COLO668 (cell line): ENCODE data around the gene CYLD.

Experiments used
- DNase-seq: peaks from one replicate; lab custom pipeline; 2025; ENCODE audit not compliant: unreplicated experiment; lab: John Stamatoyannopoulos, UW

Gene CYLD

DNA sequence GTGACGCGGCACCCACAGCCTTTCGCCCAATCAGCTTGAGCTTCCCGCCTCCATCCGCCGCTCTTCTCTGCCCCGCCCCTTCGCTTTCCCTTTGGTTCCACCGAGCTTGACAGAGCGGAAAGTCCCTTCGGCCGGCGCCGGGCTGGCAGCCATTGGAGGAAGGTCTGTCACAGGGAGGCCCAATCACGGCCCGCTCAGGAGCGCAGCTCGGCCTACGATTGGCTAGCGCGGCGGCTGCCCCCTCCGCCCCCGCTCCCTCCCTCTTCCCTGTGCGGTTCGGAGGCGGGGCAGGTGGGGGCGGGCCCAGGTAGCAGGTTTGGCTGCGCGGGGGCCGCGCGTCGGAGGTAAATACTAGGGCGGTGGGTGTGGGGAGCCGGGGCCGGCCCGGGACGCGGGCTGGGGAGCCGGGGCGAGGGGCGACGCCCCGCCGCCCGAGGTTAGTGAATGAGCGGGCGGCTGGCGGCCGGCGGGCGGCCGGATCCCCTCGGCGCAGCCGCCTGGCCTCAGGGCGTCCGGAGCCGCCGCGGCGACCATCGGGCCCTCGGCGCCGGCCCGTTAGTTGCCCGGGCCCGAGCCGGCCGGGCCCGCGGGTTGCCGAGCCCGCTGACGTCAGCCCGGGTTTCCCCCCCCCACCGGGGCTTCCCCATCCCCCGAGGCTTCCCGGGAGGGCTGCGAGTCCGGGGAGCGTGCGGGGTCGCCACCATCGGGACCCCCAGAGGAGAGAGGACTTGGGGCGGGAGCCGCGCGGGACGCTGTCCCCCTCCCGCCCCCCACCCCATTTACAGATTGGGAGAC is at the start of gene CYLD:
TSS of gene CYLD (plus strand) at position 306 of the 795 bp plus-strand sequence. CDS start 7,613 bp downstream, outside the sequence.
- peak; percentile 99 for DNase-seq

DNA sequence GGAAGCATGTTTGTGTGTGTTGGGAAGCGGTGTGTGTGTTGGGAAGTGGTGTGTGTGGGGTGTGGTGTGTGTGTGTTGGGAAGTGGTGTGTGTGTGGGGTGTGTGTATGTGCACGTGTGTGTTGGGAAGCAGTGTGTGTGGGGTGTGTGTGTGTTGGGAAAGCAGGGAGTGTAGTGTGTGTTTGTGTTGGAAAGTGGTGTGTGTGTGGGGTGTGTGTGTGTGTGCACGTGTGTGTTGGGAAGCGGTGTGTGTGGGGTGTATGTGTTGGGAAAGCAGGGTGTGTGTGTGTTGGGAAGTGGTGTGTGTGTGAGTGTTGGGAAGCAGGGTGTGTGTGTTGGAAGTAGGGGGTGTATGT is 49.3 kb upstream of the CYLD start:
- no peak for DNase-seq

DNA sequence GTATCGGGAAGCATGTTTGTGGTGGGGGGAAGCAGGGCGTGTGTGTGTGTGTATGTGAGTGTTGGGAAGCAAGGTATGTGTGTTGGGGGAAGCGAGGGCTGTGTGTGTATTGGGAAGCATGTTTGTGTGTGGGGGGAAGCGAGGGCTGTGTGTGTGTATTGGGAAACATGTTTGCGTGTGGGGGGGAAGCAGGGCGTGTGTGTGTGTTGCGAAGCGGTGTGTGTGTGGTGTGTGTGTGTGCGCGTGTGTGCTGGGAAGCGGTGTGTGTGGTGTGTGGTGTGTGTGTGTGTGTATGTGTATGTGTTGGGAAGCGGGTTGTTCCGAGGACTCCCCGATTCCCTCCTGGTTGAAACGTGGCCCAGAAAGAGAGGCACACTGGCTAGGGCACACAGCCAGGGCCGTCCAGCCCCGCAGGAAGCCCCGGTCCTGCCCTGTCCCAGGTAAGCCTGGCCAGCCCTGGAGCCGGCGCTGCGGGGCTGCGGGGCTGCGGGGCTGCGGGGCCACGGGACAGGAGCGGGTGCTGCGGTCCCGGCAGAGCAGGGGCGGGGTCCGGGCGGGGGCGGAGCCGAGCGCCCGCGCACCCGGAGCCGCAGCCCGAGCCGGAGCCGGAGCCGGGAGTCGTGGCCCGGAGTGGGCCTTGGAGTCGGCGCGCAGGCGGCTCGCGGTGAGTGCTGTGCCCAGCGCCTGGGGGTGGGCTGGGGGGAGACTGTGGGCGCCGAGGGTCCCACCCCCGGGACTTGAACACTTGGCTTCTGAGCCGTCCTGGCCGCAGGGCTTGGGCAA is 48.7 kb upstream of the CYLD start, which contains the start of gene NOD2:
TSS of gene NOD2 (plus strand) at position 608 of the 783 bp plus-strand sequence. CDS start 5,890 bp downstream, outside the sequence.
- no peak for DNase-seq

DNA sequence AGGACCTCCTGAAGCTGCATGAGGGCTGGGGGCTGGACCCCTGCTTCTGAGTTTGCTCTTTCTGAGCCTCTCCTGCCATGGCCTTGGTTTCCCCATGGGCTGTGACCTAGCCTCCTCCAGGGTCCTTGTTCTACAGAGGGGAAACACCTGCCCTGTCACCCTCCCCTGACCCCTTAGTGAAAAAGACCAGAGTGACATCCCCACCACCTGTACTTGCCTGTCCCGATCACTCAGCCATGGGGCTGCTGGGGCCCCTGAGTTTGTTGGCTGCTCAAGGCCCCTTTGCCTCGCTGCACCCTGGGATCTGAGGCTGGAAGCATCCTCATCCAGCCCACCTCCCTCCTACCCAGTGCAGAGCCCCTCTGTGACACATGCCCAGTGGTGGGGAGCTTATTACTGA is 47.7 kb upstream of the CYLD start:
- no peak for DNase-seq

DNA sequence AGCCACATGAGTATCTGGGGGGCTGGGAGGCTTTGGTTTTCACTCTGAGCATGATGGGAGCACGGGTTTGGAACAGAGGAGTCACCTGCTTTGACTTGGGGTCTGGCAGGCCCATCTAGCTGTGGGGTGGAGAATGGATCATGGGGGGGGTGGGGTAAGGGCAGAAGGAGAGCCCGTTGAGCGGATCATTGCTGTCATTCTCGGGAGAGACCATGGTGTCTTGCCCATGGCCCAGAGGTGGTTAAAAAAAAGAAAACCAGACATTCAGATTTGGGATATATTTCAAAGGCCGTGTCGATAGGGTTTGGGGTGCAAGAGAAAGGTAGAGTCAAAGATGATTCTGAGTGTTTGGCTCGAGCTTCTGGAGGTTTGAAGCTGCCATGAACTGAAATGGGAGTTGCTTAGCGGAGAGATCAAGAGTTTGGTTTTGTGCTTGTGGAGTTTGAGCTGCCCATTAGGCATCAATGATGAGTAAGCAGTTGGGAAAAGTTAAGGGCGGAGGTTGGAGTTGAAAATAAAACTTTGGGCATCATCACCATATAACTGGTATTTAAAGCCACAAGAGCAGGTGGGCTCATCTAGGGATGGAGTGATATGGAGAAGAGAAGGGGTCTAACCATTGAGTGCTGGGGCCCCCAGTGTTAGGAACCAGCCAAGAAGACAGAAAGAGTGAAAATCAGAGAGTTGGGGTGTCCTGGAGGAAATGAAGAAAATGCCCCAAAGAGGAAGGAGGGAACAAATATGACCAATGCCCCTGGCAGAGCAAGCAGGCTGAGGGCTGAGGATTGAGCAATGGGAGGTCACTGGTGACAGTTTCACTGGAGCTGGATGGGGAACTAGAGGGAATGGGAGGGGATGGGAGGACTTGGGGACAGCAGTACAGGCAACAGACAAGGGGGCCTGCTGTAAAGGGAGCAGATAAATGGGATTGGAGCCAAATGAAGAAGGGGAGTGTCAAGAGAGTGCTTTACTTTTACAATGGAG is 46.6 kb upstream of the CYLD start:
- no peak for DNase-seq

DNA sequence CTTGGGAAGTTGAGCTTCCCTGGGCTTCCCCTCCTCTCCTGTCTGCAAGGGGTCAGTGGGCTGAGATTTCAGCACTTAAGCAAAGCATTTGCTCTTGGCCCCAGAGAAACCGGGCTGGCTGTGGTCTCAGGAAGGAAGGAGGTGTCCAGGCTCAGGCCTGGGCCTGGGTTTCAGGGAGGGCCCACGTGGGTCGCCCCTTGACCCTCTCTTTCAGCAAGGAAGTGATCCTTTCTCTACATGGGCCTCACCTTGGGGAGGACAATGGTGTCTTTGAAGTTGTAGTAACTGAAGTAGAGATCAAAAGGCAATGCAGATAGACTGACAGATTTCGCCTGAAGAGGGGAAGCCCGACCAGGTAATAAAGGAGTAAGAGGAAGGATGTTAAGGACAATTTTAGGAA is 45.8 kb upstream of the CYLD start:
- no peak for DNase-seq

DNA sequence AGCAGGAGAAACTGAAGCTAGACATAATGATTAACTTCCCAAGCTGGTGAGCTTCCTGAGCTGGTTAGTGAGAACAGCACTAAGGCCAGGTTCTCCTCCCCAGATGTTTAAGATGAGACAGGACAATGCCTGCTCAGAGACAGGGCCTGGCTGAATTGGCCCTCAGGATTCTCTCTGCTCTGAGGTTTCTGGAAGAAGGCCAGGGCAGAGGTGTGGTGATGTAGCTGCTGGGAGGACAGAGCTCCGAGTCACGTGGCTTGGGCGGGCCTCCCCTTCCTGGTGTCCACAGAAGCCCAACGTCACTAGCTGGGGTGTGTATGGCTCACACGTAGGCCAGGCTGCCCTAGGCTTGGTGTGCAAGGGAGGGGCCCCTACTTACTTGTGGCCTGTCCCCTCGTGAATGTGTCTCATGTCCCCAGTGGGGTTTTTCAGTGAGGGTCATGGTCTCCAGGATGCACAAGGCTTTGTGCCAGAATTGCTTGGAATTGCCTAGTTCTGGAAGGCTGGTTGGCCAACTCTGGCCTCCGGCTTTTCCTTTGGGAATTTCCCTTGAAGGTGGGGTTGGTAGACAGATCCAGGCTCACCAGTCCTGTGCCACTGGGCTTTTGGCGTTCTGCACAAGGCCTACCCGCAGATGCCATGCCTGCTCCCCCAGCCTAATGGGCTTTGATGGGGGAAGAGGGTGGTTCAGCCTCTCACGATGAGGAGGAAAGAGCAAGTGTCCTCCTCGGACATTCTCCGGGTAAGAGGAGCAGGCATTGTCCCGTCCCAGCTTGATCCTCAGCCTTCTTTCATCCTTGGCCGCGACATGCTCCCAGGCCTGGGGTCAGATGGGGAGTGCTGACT is 45.1 kb upstream of the CYLD start:
- peak; percentile 9 for DNase-seq

DNA sequence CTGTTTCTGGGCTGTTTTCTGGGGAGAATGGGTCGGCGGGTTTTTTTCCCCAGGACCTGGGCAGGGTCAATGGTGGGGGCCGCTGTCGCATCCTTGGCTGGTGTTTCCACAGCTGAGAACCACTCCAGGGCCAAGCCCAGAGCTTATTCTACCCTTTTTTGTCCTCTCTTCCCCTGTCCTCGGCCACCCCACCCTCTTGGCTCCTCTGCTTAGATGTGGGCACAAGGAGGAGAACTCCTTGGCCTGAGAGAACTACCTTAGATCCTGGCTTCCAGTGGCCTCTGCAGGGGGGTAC is 44.5 kb upstream of the CYLD start:
- DNase-seq, result no peak

DNA sequence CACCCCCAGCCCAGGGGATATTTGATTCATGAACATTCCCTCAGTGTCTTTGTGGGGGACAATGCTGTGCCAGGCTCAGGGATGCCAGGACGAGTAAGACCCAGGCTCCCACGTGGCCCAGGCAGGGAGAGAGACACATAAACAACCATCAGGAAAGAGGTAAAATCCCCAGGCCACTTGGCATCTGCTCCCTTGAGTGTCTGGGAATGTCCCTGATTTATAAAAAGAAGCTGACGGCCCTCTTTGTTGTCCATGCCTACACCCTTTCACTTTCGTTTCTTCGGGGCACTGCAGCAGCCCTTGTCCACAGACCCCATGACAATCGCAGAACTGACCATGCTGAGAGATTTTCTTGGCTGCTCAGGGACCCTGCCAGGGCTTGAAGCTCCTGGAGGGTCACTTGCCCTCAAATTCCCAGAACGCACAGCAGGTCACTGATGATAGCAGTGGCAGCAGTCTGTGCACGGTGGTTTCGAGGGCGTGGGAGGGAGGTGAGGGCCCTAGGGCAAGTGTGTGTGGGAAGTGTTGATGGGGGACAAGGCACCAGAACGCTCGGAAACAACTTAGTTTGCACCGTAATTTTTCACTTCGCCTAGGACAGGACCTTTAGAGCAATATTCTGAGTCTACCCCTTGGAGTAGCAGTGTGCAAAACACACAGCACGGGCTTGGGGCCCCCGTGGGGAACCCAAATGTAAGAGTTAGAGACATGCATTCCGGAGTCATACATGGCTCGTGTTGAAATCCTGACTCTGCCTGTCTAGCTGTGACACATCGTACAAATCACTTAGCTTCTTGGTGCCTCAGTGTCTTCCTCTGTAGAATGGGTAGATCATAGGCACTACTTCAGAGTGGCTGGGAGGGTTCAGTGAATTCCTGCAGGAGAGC is 43.8 kb upstream of the CYLD start:
- no peak for DNase-seq

DNA sequence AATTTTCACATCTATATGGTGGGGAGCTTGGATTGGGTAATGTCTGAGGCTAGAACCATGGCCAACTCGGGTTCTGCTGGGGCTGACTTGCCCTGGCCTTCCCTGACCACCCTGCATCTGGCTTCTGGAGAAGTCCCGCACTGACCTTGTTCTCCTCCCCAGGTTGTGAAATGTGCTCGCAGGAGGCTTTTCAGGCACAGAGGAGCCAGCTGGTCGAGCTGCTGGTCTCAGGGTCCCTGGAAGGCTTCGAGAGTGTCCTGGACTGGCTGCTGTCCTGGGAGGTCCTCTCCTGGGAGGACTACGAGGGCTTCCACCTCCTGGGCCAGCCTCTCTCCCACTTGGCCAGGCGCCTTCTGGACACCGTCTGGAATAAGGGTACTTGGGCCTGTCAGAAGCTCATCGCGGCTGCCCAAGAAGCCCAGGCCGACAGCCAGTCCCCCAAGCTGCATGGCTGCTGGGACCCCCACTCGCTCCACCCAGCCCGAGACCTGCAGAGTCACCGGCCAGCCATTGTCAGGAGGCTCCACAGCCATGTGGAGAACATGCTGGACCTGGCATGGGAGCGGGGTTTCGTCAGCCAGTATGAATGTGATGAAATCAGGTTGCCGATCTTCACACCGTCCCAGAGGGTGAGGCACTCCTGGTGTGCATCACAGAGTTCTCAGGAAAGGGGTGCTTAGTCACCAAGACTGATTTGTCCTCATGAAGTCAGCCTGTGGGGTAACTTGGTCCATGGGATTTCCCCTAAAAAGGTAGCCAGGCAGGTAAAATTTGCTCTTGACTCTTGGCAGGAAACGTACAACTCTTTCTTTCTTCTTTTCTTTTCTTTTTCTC is 42.3 kb upstream of the CYLD start:
- no peak for DNase-seq

DNA sequence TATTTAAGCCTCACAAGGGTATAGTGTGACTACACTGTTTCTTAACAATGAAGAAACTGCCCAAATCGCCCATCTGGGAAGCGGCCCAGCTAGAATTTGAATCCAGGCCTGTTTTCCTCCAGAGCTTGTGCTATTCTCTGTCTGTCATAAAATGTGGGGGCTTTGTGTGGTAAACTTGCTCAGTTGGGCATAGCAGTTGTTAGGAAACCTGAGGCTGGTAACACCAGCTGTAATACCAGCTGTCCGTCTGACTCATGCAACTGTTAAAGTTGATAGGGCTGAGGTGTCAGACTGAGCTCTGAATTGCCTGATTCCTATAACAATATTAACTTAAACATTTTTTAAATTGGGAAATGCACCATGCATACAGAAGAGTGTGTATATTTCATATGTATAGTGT is 39.2 kb upstream of the CYLD start:
- DNase-seq, result no peak

DNA sequence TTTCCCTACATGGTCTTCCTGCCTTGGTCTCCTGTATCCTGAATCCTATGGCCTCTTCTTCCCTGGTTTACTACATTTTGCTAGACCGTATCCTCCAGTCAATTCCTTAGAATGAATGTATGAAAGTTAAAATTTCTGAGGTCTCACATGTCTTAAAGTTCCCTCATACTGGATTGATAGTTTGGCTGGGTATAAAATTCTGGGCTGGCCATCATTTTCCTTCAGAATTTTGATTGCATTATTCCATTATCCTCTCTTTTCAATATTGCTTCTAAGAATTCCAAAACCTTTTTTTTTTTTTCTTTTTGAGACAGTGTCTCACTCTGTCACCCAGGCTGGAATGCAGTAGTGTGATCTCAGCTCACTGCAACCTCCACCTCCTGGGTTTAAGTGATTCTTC is 37.6 kb upstream of the CYLD start:
- DNase-seq, result no peak

DNA sequence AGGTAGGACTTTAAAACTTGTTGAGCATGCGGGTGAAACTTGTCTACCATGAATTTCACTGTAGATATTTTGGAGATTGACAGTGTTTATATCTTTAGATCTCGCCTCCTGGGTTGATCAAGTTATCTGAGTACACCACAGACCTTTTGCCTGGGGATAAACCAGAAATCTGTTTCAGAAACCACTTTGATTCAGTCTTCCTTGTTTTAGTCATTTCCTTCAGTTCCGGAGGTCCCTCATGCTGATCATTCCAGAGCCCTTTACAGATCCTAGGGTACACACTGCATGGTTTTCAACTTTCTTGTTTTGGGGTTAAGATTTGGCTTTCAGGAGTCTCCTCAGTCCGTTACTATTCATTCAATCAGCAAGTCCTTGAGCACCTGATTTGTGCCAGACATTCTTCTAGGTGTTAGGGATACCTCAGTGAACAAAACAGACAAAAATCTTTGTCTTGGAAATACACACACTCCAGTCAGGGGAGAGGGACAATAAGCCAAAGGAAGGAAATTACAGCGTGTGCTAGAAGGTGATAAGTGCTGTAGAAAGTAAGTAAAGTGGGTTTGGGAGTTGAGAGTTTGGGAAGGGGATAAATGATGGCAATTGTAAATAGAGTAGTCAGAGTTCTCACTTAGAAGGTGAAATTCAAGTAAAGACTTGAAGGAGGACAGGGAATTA is 36.3 kb upstream of the CYLD start:
- DNase-seq, result no peak

DNA sequence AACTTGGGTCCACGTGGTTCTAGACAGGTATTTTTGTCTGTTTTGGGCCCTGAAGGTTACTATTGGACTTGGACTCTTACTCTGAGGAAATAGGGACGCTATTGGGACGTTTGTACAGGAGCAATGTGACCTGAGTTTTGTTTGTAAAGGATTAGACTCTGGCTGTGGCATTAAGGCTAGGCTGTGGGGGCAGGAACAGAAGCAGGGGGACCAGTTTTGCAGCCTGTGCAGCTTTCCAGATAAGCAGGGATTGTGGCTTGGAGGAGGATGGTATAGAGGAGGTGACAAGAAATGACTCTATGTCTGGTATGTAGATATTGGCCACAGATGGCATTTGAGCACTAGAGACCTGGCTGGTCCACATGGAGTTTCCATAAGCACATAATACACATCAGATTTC is 35.6 kb upstream of the CYLD start:
- no peak for DNase-seq

DNA sequence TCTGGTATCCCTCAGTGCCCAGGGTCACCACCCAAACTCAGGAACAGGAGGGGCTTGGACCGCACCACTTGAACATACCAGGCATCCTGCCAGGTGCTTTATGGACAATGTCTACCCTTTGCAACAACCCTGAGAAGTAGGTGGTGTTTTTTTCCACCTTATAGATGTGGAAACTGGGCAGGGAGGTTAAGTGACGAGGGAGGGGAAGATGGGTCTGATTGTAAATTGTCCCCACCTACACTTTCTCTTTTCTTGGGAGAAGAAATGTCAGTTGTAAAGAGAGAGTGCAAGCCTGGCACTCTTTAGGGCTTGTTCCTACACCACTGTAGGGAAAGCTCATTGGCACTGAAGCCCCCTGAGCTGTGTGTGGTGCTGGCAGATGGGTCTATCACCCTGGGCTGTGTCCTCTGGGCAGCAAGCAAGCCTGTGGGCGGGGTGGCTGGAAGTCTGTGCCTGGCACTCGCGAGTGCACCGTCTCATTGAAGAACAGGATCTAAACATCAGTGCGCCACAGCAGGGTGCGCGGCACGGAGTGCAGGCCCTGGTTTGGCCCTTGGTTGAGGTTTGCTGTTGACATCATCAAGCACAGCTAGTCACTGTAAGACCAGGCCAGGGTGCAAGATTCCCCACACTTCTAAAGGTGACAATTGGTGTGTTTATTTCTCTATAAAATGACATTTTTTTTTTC is 33.4 kb upstream of the CYLD start:
- no peak for DNase-seq

DNA sequence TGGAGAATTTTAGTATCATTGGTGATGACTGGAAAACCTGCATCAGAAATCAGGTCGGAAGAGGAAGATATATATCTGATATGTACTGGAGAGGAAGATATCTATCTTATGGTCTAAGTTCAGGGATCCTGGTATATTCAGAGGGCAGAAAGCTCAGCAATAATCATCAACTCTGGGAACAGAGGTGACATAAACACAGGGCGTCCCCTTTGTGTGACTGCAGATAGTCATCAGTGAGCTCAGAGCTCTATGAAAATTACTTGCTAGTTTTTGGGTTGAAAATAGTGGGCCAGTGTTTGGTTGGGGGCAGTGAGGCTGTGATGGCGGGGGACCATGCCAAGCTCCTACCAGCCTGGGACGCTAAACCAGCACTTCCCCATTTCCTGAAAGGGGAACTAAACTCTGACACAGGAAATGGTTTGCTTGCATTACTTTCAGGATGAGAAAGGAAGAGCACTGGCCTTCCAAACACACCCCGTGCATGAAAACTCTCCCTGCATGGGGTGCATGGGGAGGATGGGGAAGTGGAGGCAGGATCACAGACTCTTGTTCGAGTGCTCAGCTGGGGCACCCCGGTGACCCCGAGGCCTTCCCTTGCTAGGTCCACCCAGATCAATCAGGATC is 32.7 kb upstream of the CYLD start:
- no peak for DNase-seq

DNA sequence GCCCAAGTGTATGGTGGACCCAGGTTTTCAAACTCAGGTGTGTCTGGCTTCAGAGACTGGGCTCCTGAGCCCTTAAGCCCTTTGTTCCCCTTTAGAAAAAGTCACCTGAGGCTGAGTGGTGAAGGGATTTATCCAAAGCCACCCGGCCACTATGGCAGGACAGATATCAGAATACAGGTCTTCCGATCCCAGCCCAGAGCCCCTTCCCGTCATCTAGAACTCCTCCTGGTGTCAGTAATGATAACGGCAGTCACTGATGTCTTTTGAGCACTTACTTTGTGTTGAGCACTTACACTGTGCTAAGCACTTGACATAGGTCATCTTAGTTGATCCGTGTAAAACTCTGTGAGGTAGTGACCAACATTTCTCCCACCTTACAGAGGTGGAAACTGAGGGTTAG is 31.9 kb upstream of the CYLD start:
- DNase-seq, result no peak
